Stimulated activated CD4-positive, alpha-beta T cell treated with anti-CD3 and anti-CD28 coated beads, Interleukin-1b, Interleukin-23, amount 100 ng/mL, for 24 hours (primary cell): ENCODE data around the gene ARID3C.
"Not testable (repeated sequence)": the region's sequence is repeated elsewhere in the genome, so short reads cannot be mapped to it uniquely, and the experiment has no call there.

Source experiments
- DNase-seq, 4 experiments: peaks; one replicate each; pipeline ENCODE4 v3.0.0-alpha.2; 2020; ENCODE audit warnings: low read depth in 4 of 4, low spot score in 1 of 4

Gene ARID3C

DNA sequence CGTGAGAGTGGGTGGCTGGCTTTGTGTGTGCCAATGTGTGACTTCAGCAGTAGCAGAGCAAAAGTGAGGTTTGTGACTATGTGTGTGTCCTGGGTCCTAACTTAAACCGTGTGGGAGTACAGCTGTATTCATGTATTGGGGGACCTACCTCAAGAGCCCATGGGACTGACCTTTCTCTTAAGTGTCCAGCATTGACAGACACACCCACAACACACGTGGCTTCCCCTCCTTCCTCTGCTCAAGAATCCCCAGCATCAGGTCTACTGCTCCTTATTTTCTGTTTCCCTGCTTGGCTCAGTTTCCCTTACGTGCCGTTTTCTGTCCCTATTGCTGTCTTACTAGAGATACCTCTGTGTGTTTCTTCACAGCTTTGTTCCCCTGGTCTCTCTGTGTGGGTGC is 23.7 kb upstream of the ARID3C start:
- no peak for DNase-seq

DNA sequence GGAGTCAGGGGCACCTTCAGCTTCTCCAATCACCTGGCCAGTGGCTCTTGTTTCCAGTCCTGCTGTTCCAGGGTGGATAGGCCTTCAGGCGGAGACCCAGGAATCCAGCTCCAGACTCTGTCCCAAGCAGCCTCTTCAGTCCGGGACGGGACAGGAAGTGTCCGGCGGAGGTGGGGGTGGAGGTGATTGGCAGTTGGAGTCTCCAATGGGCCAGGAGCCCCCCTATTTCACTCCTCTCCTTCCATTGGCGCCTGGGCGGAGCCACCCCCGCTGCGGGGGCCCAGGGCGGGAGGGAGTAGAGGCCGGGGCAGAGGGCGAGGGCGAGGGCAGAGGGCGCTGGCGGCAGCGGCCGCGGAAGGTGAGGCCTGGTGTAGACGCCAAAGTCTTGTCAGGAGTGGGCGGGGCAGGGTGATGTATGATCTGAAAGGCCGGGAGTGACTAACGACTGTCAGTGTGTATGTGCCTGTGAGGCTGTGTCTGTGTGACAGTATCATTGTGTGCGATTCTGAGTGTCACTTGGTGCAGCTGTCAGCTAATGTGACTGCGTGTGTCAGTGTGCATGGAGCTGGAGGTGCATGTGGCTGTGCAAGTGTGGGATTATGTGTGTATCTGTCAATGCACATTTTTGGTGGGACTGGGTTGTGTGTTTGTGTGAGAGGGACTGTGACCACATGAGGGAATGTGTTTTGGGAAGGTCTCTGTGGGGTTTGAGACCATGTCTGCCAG is 23.2 kb upstream of the ARID3C start, which contains the start of gene IL11RA:
IL11RA (plus strand) TSS at position 310 of the 726 bp plus-strand sequence. CDS start 3,033 bp downstream, outside the sequence.
- peak in 2 of 4 experiments; percentile 47 to 59 for DNase-seq

DNA sequence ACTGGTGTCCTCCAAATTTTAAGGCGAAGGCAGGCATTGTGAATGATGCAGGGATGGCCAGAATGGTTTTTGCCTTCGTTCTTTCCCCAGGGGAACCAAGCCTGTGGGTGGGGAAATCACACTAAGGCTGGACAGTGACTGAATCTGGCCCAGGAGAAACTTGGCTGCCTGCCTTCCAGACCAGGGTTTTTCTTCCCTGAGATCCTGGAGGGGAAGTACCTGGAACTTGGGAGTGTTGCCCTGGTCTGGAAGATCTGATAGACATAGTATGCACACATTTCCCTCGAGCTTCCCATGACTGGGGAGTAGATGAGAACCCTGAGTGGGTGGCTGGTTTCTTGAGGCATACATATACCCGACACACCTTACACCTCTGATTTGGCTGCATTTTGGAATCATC is 22.5 kb upstream of the ARID3C start:
- DNase-seq, result no peak

DNA sequence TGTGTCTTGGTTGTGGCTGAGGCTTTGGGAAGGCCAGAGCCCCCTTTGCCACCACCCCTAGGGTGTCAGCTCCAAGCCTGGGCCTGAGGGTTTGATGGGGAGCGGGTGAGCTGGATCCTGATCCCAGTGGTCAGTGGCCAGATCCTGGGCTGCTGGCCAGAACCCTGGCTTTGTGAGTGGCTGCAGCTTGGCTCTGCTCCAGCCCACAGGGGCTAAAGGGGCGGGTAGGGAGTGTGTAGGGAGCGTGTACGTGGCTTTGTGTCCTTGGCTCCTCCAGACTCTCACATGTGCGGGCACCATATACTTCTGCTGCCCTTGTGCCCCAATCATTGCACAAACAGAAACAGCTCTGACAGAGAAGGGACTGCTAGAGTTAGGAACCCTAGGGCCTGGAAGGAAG is 21.9 kb upstream of the ARID3C start:
- no peak for DNase-seq

DNA sequence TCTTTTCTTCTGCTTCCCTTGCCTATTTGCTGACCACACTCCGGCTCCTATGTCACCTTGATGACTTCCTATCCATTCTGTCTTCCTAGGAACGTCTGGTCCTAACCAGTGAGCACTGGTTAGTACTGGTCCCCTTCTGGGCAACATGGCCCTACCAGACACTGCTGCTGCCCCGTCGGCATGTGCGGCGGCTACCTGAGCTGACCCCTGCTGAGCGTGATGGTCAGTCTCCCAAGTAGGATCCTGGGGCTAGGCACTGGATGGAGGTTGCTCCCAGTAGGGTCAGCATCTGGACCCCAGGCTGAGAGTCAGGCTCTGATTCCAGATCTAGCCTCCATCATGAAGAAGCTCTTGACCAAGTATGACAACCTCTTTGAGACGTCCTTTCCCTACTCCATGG is 19.8 kb upstream of the ARID3C start:
- no peak for DNase-seq

DNA sequence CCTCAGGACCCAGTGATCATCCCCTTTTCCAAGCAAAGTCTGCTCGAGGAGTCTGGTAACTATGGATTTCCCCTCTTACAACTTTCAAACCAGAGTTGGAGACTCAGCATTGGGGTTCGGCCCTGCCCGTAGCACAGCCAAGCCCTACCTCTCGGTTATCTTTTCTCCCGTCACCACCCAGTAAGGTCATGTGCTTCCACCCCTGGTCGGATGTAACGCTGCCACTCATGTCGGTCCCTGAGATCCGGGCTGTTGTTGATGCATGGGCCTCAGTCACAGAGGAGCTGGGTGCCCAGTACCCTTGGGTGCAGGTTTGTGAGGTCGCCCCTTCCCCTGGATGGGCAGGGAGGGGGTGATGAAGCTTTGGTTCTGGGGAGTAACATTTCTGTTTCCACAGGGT is 18.8 kb upstream of the ARID3C start:
- no peak for DNase-seq

DNA sequence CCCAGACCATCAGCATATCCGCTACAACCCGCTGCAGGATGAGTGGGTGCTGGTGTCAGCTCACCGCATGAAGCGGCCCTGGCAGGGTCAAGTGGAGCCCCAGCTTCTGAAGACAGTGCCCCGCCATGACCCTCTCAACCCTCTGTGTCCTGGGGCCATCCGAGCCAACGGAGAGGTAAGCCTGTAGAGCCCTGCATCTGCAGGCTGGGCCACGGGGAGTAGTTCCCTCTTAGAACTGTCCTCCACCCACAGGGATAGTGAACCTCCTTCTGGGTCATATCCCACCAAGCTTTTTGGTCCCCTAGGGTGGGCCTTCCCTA is 18.2 kb upstream of the ARID3C start:
- DNase-seq, result no peak

DNA sequence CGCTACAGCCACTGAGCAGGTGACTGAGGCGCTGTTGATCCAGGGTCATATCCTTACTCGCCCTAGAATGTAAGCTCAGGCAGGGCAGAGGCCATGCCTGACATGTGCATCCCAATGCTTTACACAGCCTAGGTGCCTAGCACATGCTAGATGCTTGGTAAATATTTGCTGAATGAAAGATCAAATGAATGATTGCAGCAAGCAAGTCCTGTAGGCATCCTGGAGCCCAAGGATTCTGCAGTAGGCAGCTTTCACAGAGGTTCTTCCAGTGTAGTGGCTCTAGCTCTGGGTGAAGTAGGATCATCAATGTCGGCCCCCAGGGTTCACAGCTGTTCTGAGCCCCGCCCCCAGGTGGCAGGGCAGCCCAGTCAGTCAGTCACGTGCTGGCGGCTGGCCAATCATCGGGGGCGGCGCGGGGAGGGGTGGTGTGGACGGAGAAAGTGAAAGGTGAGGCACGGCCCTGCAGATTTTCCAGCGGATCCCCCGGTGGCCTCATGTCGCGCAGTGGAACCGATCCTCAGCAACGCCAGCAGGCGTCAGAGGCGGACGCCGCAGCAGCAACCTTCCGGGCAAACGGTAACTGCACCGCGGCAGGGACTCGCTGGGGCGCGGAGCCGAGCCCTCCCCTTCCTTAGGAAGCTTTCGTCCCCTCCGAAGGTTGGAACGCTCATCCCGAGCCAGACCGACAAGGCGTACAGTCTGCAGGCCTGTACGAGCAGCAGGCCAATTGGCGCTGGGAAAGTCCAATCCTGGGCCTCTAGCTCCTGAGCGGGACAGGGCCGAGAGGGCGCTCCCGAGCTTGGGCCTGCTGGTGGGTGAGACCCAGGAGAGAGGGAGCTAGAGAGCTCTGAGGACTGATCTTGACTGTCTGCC is 17.6 kb upstream of the ARID3C start, which contains the start of gene GALT:
GALT (plus strand) TSS at position 465 of the 873 bp plus-strand sequence; CDS start at position 495, 30 bp downstream.
- peak; percentile 91 to 98 (median 94) for DNase-seq

DNA sequence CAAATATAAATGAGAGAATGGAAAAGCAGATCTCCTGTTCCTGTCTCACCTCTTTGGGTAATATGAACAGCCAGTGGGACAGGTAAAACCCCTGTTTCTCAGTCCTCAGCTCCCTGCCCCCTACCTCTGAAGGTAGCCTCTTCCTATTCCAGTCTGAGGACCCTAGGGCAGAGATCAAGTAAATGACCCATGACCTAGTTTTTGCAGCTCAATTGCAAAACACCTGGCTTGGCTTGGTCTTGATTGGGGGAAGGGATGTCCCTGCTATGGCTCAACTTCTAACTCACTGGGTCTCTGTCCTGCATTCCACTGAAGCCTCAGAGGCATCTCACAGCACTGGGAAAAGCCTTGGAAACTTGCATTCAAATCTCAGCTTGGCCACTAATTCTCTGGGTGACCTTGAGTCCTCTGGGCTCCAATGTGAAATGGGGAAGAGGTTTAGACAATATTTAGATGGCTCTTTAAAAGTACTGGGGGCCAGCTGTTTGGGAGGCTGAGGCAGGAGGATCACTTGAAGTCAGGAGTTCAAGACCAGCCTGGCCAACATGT is 16.0 kb upstream of the ARID3C start:
- no peak for DNase-seq

DNA sequence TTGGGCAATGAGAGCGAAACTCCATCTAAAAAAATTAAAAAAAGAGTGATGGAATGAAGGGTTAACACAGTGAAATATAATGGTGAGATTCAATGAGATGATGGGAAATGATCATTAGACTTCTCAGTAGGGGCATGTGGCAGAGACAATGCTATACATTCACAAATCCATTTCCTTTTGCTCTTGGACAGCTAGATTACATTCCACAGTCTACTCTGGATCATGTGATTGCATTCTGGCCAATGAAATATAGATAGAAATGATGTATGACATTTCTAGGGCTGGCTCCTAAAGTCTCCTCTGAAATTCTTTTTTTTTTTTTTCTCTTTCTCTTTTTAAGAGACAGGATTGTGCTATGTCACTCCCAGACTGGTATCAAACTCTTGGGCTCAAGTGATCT is 13.8 kb upstream of the ARID3C start:
- DNase-seq, result no peak

DNA sequence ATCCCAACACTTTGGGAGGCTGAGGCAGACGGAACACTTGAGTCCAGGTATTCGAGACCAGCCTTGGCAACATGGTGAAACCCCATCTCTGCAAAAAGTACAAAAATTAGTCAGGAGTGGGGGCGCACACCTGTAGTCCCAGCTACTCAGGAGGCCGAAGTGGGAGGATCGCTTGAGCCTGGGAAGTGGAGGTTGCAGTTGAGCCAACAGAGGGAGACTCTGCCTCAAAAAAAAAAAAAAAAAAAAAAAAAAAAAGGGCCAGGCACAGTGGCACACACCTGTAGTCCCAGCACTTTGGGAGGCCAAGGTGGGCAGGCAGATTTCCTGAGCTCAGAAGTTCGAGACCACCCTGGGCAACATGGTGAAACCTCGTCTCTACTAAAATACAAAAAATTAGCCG is 10.5 kb upstream of the ARID3C start:
- not testable (repeated sequence) for DNase-seq

DNA sequence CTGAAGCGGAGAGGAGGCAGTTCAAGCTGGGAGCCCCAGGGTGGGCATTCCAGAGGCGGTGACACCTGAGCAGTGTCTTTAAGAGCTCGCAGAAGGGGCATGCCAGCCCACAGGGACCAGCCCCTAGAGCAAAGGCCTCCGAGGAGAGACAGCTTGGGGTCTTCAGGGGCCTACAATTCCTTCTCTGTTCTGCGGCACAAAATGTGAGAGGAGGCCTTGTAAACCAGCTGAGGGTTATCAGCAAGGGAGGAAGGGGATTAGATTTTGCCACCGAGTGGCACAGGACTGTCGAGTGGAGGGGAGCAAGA is 9.2 kb upstream of the ARID3C start:
- DNase-seq, result no peak

DNA sequence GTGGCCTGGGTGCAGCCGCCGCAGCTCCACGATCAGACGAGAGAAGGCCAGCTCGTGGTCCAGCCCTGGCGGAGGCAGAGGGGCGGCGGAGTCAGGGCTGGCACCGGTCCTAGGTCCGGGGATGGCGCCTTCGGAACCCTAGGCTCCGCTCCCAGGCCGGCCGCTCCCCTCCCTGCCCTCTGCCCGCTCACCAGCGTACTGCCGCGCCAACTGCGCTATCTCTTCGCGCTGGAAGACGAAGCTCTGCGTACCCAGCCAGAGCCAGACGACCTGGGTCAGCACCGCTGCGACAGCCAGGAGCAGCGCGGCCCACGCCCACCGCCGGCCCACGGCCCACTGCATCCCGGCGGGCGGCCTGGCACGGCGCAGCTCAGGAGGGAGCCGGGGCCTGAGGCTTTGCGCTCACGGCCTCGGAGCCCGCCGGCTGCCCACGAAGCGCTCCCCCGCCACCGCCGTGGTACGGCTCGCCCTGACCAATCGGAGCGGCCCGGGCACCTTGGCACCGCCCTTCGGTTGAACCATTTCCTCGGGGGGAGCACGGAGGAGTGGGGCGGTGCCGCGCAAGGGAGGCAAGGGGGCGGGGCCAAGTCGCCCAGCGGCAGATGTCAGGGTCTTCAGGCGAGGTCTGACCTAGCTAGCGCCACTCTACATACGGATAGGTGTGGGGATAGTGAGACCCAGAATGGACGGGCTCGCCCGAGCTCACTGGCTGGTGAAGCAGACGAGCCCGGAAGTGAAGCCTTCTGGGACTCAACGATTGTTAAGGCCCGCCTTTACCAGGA is 8.7 kb upstream of the ARID3C start, which contains the start of gene SIGMAR1:
SIGMAR1 (minus strand) TSS at position 432 of the 782 bp plus-strand sequence; CDS start at position 342, 90 bp downstream.
- peak; percentile 76 to 91 (median 88) for DNase-seq

DNA sequence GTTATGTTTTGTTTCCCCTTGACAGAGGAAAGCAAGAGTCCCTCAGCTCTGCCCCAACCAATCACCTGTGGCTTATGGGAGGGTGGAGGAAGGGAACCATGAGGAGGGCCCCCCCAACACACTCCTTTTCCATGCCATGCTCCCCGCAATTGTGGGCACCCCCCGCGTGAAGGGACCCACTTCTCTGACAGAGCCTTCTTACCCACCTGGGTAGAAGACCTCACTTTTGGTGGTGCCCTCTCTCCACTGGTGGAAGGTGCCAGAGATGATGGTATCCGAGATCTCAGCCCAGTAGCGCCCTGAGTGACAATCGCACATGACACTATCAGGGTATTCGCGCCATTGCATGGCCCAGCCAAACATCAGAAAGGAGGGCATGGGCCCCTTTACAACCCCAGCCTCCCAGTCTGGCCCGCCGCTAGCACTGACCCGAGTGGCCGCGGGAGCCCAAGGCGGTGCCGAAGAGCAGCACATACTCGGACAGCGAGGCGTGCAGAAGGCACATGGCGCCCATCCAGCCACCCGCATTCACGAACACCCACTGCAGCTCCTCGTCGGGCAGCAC is 8.0 kb upstream of the ARID3C start:
- no peak for DNase-seq

DNA sequence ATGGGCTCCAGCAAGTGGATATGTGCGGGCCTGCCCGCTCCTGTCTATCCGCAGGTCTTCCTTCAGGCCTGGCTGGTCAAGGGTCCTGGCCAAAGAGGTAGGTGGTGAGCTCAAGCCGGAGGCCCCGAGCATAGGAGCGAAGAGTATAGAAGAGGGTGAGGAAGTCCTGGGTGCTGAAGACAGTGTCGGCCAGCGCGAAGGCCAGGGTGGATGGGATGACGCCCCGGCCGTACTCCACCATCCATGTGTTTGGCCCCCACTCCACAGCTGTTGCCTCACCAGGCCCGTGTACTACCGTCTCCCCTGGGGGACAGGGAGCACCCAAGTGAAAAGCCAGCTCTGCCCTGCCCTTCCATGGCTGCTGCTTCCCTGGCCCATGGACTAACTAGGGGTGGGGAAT is 6.7 kb upstream of the ARID3C start:
- DNase-seq, result no peak

DNA sequence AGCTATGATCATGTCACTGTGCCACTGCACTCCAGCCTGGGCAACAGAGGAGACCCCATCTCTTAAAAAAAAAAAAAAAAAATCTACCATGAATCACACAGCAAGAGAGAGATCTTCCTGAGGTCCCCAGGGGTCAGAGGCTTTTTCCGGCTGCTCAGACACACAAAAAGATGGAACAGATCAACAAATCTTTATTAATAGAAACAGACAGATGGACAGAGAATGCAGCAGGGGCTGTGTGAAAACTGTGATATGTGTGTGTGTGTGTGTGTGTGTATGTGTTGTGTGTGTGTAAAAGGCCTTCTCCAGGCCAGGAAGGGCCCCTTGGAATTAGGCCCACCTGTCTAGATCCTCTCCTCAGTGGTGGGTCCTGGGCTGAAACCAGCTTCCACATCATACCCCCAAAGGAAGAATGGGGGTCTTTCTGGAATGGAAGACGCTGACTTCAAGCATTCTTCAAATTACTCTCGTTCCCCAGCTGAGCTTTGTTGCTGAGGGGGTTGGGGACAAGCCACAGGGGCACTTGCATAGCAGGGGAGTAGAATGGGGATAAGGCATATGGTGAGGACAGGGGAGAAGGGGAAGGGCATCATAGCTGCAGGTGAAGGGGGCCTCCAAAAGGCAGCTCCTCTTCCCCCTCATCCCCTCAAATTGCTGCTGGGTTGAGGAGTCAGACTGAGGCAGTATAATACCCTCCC is 5.8 kb upstream of the ARID3C start:
- no peak for DNase-seq

DNA sequence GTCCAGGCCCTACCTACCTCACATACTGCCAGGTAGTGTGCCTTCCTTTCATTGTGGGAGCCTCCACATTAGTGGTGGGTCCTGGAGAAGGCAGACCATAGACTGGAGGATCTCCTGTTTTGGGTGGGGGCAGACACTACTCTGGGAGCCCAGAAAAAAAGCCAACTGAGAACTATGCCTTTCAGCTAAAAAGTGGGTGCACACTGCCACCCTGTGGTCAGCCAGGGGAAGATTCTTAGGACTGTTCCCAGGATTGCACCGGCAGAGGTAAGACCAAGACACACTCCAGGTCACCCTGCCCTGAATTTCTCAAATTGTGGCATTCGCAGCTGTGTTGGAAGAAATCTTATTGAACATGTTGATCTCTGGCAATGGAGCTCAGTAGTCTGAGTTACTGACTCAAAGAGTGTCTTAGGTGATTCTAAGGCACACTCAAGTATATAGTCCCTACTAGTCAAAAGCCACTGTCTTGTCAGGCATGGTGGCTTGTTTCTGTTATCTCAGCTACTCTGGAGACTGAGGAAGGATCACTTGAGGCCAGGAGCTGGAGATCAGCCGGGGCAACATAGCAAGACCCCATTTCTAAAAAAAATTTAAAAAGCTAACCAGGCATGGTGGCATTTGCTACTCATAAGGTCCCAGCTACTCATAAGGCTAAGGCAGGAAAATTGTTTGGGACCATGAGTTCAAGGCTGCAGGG is 5.1 kb upstream of the ARID3C start:
- DNase-seq, result peak in 3 of 4 experiments; percentile 52 to 62 (median 59)

DNA sequence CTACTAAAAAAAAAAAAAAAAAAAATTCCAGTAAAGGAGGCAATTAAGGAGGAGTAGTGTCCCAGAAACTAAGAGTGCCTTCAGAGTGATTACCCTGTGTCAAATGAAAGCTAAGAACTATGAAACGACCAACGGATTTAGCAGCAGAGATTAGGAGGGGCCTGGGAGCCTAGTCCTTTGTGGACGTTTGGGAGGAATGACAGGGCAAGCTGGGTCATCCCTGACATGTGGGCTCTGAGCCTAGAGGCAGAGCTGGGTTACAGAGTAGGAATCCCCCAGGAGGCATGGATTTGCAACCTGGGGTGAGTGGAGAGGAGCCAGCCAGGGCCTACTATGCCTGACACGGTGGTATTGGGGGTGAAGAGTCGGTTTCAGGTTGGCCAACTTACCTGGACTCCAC is 4.3 kb upstream of the ARID3C start:
- no peak for DNase-seq

DNA sequence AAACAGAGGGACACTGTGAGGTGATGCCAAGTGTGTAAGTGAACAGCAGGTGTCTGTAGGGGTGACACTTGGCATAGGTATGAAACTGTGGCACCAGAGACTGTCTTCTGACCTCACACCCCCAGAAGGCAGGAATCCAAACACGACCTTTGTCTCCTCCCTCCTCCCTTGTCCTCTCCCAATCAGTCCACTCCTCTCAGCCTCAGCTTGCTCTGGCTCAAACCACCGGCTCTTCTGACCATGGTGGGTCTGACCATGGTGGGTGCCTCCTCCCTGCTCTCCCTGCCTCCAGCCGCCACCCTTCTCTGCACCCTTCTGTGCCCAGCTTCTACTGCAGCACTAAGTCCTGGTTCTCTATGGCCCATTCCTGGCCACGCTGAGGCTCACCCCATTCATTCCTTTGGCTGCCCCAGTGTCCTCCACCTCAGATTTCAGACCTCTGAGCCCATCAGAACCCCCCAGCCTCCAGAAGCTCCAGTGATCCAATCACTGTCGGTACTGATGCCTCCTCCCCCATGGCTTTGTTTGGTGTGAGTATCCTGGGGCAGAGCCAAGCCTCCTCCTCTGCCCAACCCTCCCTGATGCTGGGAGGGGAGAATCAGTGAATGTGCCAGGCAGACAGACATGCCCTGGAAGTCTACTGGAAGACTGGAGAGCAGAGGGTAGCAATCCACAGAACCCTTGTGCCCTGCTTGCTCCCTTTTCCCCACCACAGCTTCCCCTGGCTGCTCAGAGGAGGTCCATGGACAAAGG is 1.7 kb upstream of the ARID3C start:
- no peak for DNase-seq
